Right cardiac atrium (tissue), 5 donors: ENCODE data around the gene TGM3. TPM values are rescaled to one million over a fixed set of nuclear protein-coding genes. Genes with fewer than 3 reads are reported as not detected.

ENCODE experiments used
- ATAC-seq, 2 donors: fragments of 200-7000 bp; cut with Tn5 transposase; one replicate each; pipeline versions ENCODE4 v1.8.0 to v1.9.1; 2020; ENCODE audit warnings: moderate library complexity in 2 of 2, mild to moderate bottlenecking in 1 of 2
- DNase-seq, 3 donors: peaks; one replicate each; pipeline ENCODE4 v3.0.0-alpha.2; 2020
- H3K27ac ChIP-seq: one replicate; pipeline ENCODE4 v1.5.1; 2013; ENCODE audit warnings: mild to moderate bottlenecking, low read length, control low read depth, moderate library complexity
- H3K27me3 ChIP-seq: one replicate; pipeline ENCODE4 v1.6.1; 2013; ENCODE audit not compliant: control insufficient read depth, insufficient read depth
- H3K4me1 ChIP-seq: one replicate; pipeline ENCODE4 v1.6.1; 2013; ENCODE audit warnings: low read length; ENCODE audit not compliant: control insufficient read depth, insufficient read depth
- H3K4me3 ChIP-seq: one replicate; pipeline ENCODE4 v1.5.1; 2013; ENCODE audit warnings: low read length, control low read depth
- H3K9me3 ChIP-seq: one replicate; pipeline ENCODE4 v1.6.1; 2013; ENCODE audit warnings: low read length; ENCODE audit not compliant: control insufficient read depth
- WGBS: extraction: QIAGEN DNeasy Blood & Tissue Kit; methylation state at CpG from one replicate; pipeline ENCODE4 v1.1.7; 2013; 5-methylcytosine and 5-hydroxymethylcytosine counted together
- intact Hi-C, 4 donors: fragments of 100-400 bp; cut with DNase I; formaldehyde crosslinking; loops; one replicate each; pipeline versions ENCODE4 v1.11.0 to v1.14.0; 2022 to 2023
- polyA plus RNA-seq: library from polyadenylated mRNA; stranded (reverse); fragments of 200-250 nt; gene quantifications from one replicate; pipeline ENCODE4 v1.2.3, GENCODE V29; 2013
- total RNA-seq, 4 donors: library from RNA; stranded (reverse); fragmentation: NEBNext Ultra II Directional; extraction: Animal tissue kit (Norgen Biotek cat#: 25700); gene quantifications; one replicate each; pipeline ENCODE4 v1.2.1, GENCODE V29; 2021
- donor health status: healthy with polysubstance abuse.
- donor health status: DM: no; HTN: yes; CAD: no.
- donor health status: DM: no; HTN: no; CAD: no.
- donor health status: DM: no; HTN: yes; CAD: no; lungs with severe emphysema.
- donor health status: DM: yes; HTN: yes; CAD: no.

Gene TGM3
- total and polyA plus RNA-seq, 5 donors: 0.05 TPM; not detected in 4

DNA sequence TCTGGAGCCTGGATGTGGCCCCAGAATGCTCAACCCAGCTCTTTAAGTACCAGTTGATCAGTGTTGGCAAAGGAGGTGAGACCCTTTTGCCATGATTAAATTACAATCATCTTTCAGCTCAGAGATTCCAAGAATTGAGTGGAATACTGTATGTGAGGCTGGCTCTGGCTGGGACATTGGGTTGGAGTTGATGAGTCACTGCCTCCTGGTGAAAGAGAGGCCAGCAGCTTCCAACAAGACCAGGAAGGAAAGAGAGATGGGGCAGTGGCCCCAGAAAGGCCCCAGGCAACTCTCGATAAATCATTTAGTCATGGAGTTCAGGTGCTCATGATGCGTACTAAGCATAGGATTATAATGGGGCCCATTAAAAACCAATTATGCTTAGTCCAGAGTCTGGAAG, 87.0 kb downstream of the TGM3 start:
- Histone ChIP-seq H3K27ac (no peak overlapping the region), H3K9me3 (no peaks in the 10 kb centered on the region), H3K4me1 (no peaks in the 10 kb centered on the region), H3K27me3 (no peaks in the 10 kb centered on the region), H3K4me3 (no peak overlapping the region)
- intact Hi-C loops: no loop called here
- WGBS: 96% methylated on average over 2 of the region's 2 CpGs
- DNase-seq: no peak
- no peak for ATAC-seq

DNA sequence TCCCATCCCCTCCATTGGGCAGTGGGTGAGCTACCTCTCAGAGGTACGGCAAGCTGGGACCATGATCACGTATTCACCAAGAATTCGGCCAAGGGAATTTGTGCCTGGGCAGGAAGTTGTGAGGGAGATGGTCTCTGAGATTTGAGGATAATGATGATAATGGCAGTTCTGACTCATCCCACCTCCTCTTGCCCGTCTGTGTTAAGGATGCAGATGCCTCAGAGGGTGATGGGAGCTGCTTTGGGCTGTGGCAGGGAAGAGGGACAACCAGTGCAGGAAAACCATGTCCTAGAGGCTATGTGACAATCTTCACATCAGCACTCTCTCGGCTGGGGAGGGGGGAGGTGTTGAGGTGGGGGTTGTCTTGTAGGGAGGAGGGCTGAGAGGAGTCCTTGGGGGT, 89.2 kb downstream of the TGM3 start:
- H3K27me3 ChIP-seq: no peaks in the 10 kb centered on the region
- no peak overlapping the region for H3K27ac ChIP-seq
- H3K4me1 ChIP-seq: no peaks in the 10 kb centered on the region
- 44% methylated on average over 5 of the region's 5 CpGs for WGBS
- intact Hi-C loops: no loop called here
- H3K9me3 ChIP-seq: peaks cover 3% of the 10 kb centered on the region
- no peak for DNase-seq
- no peak for ATAC-seq
- H3K4me3 ChIP-seq: no peak overlapping the region

DNA sequence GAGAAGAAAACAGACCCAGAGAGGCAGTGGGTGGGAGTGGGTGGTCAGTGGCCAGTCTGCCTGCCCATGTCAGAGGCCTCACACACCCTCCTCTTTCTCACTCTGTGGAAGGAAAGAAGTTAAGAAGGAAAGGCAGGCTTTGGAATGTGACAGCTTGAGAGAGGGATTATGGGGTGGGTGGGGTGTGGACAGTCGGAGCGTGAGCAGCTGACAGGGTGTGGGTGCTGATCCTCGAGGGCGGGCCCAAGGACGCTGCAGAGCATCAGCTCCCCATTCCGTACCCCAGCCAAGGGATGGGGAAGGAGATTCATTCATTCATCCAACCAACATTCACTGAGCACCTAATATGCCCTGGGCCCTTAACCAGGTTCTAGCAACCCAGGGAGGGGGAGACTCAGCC, 89.7 kb downstream of the TGM3 start:
- Histone ChIP-seq H3K4me1 (no peaks in the 10 kb centered on the region), H3K27me3 (no peaks in the 10 kb centered on the region), H3K4me3 (no peak overlapping the region), H3K9me3 (peaks cover 3% of the 10 kb centered on the region), H3K27ac (no peak overlapping the region)
- intact Hi-C loops: no loop called here
- no peak for ATAC-seq
- DNase-seq: no peak
- WGBS: 50% methylated on average over 6 of the region's 6 CpGs

DNA sequence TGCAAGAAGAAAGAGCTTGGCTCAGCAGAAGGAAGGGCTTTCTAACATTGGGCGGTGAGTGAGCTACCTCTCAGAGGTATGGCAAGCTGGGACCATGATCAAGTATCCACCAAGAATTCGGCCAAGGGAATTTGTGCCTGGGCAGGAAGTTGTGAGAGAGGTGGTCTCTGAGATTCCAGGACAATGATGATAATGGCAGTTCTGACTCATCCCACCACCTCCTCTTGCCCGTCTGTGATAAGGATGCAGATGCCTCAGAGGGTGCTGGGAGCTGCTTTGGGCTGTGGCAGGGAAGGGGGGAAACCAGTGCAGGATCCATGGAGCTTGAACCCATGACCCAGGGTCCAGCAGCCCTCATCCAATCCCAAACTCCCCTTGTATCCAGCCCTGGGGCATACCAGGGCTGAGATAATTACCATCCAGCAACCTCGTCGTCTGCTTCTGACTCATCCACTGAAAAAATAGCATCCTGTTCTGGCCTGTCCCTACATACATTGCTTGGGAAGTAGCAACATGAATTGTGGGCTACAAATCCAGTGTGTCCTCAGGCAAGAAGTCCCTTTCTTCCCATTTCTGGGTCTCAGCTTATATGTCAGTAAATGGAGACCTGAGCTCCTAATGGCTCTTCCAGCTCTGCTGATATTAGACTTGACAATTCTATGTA, 90.8 kb downstream of the TGM3 start:
- DNase-seq (no peak), ATAC-seq (no peak)
- intact Hi-C loops: no loop called here
- Histone ChIP-seq H3K9me3 (peaks cover 3% of the 10 kb centered on the region), H3K4me3 (no peak overlapping the region), H3K27ac (no peak overlapping the region), H3K27me3 (no peaks in the 10 kb centered on the region), H3K4me1 (no peaks in the 10 kb centered on the region)
- 47% methylated on average over 5 of the region's 5 CpGs for WGBS

DNA sequence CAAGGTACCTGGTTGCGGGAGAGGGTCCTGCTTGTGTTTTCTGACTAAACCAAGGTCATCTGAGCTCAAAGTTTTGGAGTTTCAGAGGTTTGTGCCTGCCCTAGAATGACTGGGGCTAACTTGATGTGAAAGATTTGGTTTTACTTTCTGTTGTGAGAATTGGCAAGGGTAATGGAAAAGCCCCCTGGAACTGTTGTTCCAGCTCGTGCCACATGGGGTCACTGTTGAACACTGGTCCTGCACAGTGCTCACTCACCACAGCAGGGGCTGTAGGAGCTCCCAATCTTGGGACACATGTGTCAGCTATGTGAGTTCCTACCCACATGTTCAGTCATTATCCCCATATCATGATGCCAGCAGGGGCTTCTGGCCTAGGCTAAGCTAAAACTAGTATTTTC, 91.4 kb downstream of the TGM3 start:
- ATAC-seq: no peak
- 51% methylated on average over 2 of the region's 2 CpGs for WGBS
- DNase-seq: no peak
- intact Hi-C loops: no loop called here
- Histone ChIP-seq H3K9me3 (peaks cover 3% of the 10 kb centered on the region), H3K27me3 (no peaks in the 10 kb centered on the region), H3K27ac (no peak overlapping the region), H3K4me1 (no peaks in the 10 kb centered on the region), H3K4me3 (no peak overlapping the region)

DNA sequence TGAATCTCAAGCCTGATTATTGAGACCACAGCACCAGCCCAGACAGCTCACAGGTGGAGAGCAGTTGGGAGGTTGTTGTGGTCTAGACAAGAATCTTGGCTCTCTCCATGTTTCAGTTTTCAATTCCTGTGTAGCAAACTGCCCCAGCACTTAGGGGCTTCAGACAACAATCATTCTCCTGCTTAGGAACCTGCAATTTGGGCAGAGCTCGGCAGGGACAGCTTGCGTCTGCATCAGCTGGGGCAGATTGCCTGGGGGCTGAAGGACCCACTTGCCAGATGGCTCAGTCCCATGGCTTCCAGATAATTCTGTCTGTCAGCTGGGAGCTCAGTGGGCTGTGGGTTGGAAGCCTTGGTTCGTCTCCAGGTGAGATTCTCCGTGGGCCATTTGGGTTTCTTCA, 91.8 kb downstream of the TGM3 start:
- no peak overlapping the region for H3K4me3 ChIP-seq
- no peak for DNase-seq
- no peaks in the 10 kb centered on the region for H3K4me1 ChIP-seq
- H3K27ac ChIP-seq: no peak overlapping the region
- intact Hi-C loops: no loop called here
- H3K27me3 ChIP-seq: no peaks in the 10 kb centered on the region
- peaks cover 3% of the 10 kb centered on the region for H3K9me3 ChIP-seq
- ATAC-seq: no peak
- 91% methylated on average over 4 of the region's 4 CpGs for WGBS

Other genes starting within 250 kb of the TGM3 start
- gene STK35, start 194.2 kb upstream of the TGM3 start, total RNA-seq: 10 to 100 TPM; 10.8 to 16.5 (median 12.7) TPM
- gene STK35, start 194.2 kb upstream of the TGM3 start, polyA plus RNA-seq: 7.8 TPM
- gene TGM6, start 84.9 kb downstream of the TGM3 start, total RNA-seq: not detected
- gene TGM6, start 84.9 kb downstream of the TGM3 start, polyA plus RNA-seq: not detected
- 10 to 100 TPM; 44.6 to 63.2 (median 48.2) TPM for gene SNRPB, start 174.8 kb downstream of the TGM3 start, total RNA-seq
- gene SNRPB, start 174.8 kb downstream of the TGM3 start, polyA plus RNA-seq: 78.8 TPM
- gene ZNF343, start 212.9 kb downstream of the TGM3 start, total RNA-seq: 1 to 10 TPM; 4.8 to 9.1 (median 8.1) TPM
- 4.1 TPM for gene ZNF343, start 212.9 kb downstream of the TGM3 start, polyA plus RNA-seq
- not detected for gene TMC2, start 240.6 kb downstream of the TGM3 start, total RNA-seq
- not detected for gene TMC2, start 240.6 kb downstream of the TGM3 start, polyA plus RNA-seq